Stimulated activated CD4-positive, alpha-beta T cell treated with anti-CD3 and anti-CD28 coated beads, Interleukin-1b, Interleukin-23, amount 100 ng/mL, for 24 hours (primary cell): ENCODE results near the gene SKIC3.

Experiments
- DNase-seq, 4 experiments: peaks; one replicate each; pipeline ENCODE4 v3.0.0-alpha.2; 2020; ENCODE audit warnings: low read depth in 4 of 4, low spot score in 1 of 4

Gene SKIC3

DNA sequence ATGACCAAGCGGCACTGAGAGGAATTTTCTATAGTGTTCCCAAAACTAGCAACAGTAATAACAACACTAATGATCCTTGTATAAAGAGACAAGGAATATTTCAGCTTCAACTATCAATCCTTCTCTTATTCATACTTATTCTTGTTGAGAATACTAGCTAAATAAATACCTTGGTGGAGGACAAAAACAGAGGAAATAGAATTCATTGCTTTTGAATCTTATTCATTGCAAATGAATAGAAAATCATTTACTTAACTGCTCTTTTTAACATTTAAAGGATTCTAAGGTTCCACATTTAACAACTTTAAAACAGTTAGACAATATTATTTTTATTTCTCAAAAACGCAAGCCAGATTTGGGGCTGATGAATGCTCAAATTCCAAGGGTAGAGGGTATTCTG is 22.4 kb downstream of the SKIC3 start:
- DNase-seq: no peak

DNA sequence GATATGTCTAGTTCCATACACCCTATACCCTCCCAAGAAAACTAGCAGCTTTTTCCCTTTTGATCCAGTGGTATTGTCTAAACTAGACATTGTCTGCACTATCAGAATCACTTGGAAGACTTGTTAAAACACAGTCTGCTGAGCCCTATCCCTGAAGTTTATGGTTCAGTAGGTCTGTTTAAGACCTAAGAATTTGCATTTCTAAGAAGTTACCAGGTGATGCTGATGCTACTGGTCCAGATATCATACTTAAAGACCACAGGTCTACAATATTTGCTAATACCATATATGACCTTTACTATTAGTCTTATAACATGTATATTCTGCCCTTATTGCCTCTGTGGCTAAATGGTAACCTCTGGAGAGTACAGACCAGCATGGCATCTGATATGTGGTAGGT is 23.3 kb downstream of the SKIC3 start:
- DNase-seq: no peak

GRCh38 chr5:95530416-95530815 is 24.4 kb downstream of the SKIC3 start:
- DNase-seq: no peak

GRCh38 chr5:95528565-95528964 is 26.2 kb downstream of the SKIC3 start:
- DNase-seq: no peak

DNA sequence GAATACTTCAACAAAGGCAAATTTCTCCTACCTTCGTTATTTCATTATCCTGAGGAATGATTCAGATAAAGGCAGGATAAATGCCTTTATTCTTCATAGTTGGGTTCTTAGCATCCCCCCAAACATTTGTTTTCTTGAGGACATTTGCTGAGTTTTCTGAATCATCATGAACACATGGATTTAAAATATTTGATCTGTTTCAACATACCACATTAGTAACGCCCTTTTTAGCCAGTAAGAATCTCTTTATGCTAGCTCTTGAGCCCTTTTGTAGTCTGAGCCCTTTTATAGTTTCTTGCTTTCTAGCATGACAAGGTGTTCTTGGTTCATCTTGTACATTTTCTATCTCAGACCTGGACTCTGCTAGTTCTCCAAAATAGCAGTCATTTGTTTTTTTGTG is 27.9 kb downstream of the SKIC3 start:
- no peak for DNase-seq

GRCh38 chr5:95524423-95524822 is 30.4 kb downstream of the SKIC3 start:
- no peak for DNase-seq

DNA sequence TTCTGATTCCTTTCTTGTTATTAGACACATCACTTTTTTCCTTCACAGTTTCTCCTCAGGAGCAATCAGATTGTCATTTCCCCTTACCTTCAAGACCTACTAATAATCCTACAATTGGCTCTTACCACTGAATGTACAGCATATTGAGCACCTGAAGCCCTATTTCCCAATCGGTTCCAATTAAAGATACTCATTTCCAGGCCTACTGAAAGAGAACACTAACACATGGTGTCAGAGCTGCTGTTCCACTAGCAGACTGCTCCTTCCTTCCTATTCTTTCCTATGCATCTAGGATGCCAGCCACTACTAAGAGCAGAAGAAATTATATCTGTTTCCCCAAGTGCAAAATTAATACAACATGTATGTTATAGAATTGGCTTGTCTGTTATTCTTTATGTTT is 34.6 kb downstream of the SKIC3 start:
- no peak for DNase-seq

GRCh38 chr5:95519681-95520080 is 35.1 kb downstream of the SKIC3 start:
- no peak for DNase-seq

GRCh38 chr5:95519151-95519550 is 35.6 kb downstream of the SKIC3 start:
- no peak for DNase-seq

GRCh38 chr5:95518417-95518816 is 36.4 kb downstream of the SKIC3 start:
- no peak for DNase-seq

DNA sequence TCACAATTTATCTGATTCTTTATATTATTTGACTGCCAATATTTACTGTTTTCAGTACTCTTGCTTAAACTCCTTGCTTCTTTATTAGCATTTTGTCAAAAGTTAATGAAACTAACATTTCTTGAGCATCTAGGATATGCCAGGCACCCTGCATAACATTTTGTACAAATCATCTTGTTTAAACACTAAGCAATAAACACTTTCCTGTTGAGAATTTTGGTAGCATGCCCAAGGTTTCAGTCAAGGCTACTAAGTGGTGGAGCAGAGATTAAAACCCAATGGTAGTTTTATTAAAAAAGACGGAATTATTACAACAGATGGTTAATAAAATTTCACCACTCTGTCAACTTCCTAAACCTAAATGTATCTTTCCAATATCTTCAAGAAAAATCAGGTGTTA is 43.2 kb downstream of the SKIC3 start:
- DNase-seq: no peak

GRCh38 chr5:95508550-95508949 is 46.2 kb downstream of the SKIC3 start:
- DNase-seq: no peak
